ENCODE results near the gene FOXO4.

Gene FOXO4

DNA sequence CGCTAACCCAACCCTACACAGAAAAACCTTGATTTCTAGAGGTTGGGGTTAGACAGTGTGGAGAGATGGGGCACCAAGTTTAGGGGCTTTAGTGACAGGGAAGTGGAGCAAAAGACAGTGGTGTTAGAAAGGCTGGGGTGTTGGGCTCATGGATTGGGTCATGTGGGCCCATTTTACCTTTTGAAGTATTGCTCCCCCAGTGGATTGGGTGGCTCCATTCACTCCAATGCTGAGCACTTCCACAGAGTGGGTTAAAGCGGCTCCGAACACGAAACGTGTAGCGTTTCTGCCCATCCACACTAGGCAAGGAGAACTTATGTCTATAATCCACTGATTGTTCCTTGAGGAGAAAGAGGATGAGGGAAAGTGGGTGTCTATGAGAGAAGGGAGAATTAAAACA, 13.4 kb downstream of the FOXO4 start:
- Histone ChIP-seq H3K4me1 (ENCODE audit: control insufficient read depth, insufficient read depth, low read length, poor library complexity, severe bottlenecking) (peaks cover 64% of the 10 kb centered on the region), H3K27me3 (replicated peaks; ENCODE audit: control insufficient read depth, insufficient read depth, low read length, poor library complexity, severe bottlenecking) (no peaks in the 10 kb centered on the region), H3K9me3 (ENCODE audit: control insufficient read depth, low read length) (no peaks in the 10 kb centered on the region), H3K36me3 (ENCODE audit: control insufficient read depth, insufficient read depth, low read length) (peaks cover 13% of the 10 kb centered on the region), H3K27ac (ENCODE audit: insufficient read depth, low read length, poor library complexity, severe bottlenecking) (peak overlapping the region; percentile 96), H3K4me3 (ENCODE audit: insufficient read depth, low read depth, low read length, poor library complexity, severe bottlenecking) (peak overlapping the region; percentile 61)
- DNase-seq: no peak

DNA sequence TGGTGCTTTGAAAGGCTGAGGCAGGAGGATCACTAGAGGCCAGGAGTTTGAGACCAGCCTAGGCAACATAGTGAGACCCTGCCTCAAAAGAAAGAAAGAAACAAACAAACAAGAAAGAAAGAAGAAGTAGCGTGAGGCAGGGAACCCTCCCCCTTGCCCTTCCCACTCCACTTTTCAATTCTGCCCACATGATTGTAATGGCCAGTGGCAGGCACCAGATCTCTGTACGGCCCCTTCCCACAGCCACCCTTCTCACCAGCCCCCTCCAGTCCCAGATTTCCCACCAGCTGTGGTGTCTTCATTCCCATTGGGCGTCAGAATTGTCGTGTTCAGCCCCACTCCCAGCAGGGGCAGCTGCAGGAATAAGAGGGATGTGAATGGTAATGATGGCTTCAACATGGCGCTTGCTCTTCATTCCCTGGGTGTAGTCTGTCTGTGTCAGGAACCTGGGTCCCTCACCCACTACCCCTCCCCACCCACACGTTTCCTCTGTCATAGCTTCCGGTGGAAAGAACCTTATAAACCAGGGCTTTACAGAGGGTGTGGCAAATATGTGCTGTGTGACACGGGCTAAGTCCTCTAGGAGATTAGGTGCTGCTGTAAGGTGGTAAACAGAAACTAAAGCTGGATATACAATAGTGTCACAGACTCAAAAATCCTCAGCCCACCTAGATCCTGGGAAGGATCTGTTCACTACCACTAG, 15.6 kb downstream of the FOXO4 start, which contains the start of gene IL2RG:
IL2RG (minus strand) TSS at position 437 of the 703 bp plus-strand sequence; CDS start at position 399, 38 bp downstream.
- peak; percentile 70 to 82 (median 77) for DNase-seq
- H3K9me3 ChIP-seq (ENCODE audit: control insufficient read depth, low read length): no peaks in the 10 kb centered on the region
- peak within 1 kb of the TSS; percentile 61 for H3K4me3 ChIP-seq (ENCODE audit: insufficient read depth, low read depth, low read length, poor library complexity, severe bottlenecking)
- H3K27ac ChIP-seq (ENCODE audit: insufficient read depth, low read length, poor library complexity, severe bottlenecking): peak within 1 kb of the TSS; percentile 96
- H3K4me1 ChIP-seq (ENCODE audit: control insufficient read depth, insufficient read depth, low read length, poor library complexity, severe bottlenecking): peaks cover 46% of the 10 kb centered on the region
- no peaks in the 10 kb centered on the region for H3K27me3 ChIP-seq (replicated peaks; ENCODE audit: control insufficient read depth, insufficient read depth, low read length, poor library complexity, severe bottlenecking)
- peaks cover 13% of the 10 kb centered on the region for H3K36me3 ChIP-seq (ENCODE audit: control insufficient read depth, insufficient read depth, low read length)

DNA sequence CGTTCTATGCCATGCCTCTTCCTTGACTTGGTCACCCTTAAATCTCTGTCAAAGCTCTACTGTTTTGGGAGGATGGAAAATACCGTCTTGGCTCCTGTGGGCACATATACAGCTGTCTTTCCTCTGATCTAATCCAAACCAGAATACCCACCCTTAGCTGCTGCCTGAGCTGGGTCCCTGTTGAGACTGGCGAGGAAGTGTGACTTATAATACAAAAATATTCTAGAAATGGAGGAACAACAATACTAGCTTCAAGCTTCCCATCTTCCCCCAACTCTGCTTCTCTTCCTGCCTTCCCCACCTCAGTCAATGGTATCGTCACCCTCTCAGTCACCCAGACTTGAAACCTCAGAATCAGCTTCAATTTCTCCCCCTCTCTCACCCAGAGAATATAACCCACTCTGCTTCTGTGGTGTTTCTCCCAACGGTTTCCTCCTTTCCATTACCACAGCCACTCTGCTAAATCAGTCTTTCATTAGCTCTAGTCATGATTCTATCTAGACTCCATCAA, 16.3 kb downstream of the FOXO4 start:
- H3K4me3 ChIP-seq (ENCODE audit: insufficient read depth, low read depth, low read length, poor library complexity, severe bottlenecking): peak overlapping the region; percentile 61
- H3K4me1 ChIP-seq (ENCODE audit: control insufficient read depth, insufficient read depth, low read length, poor library complexity, severe bottlenecking): peaks cover 42% of the 10 kb centered on the region
- peaks cover 13% of the 10 kb centered on the region for H3K36me3 ChIP-seq (ENCODE audit: control insufficient read depth, insufficient read depth, low read length)
- no peaks in the 10 kb centered on the region for H3K27me3 ChIP-seq (replicated peaks; ENCODE audit: control insufficient read depth, insufficient read depth, low read length, poor library complexity, severe bottlenecking)
- H3K27ac ChIP-seq (ENCODE audit: insufficient read depth, low read length, poor library complexity, severe bottlenecking): peak overlapping the region; percentile 96
- no peaks in the 10 kb centered on the region for H3K9me3 ChIP-seq (ENCODE audit: control insufficient read depth, low read length)
- DNase-seq: peak in 2 of 3 donors; percentile 20 to 41

DNA sequence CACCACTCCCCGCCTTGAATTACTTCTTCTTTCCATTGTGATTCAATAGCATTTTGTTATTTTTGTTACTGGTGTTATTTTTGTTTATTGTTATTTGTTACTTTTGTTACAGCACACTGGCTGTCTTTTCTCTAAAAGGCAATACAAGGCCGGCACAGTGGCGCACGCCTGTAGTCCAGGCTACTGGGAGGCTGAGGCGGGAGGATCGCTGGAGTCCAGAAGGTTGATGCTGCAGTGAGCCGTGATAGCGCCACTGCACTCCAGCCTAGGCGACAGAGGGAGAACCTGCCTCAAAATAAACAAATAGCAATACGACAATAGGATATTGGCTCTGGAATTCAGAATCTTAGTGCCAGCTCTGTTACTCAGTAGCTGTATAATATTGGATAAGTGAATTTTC, 21.7 kb downstream of the FOXO4 start:
- peak overlapping the region; percentile 91 for H3K27ac ChIP-seq (ENCODE audit: insufficient read depth, low read length, poor library complexity, severe bottlenecking)

DNA sequence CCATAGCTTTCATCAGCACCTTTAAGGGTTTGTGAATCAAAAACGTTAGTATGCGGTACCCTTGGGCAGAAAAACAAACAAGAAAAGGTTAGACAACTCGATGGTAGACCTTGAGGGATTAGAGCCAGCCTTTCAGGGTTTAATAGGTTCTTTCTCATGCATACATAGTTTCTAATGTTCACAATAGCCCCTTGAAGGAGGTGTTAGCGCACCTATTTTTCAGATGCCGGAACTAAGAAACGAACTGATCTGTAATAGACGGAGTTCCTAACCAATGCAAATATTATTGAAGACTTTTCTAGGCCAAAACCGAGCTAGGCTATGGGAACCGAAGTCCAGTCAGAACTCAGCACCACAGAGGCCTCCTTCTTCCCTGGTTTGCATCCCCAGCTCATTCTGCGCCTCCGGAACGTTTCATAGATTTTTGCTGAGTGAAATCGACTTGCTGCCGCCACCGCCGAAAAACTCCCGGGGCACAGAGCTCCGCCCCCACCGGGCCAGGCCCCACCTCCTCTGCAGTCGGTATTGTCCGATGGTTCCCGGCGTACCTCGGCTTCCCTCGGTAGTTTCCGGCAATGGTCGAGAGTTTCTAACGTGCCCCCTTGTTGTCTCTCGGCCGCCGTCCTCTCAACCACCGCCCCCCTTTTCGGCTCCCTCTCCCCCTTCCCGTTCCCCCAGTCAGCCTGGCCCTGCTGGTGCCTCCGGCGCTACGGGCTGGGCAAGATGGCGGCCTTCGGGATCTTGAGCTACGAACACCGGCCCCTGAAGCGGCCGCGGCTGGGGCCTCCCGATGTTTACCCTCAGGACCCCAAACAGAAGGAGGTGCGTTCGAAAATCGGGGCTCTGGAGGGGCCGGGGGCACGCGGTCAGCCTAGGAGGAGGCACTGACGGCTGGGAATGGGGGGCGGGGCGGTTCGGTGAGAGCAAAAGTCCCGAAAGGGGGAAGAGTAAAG, 22.7 kb downstream of the FOXO4 start, which contains the start of gene MED12:
MED12 (plus strand) TSS at position 565 of the 953 bp plus-strand sequence; CDS start at position 724, 159 bp downstream.
- H3K27me3 ChIP-seq (replicated peaks; ENCODE audit: control insufficient read depth, insufficient read depth, low read length, poor library complexity, severe bottlenecking): no peaks in the 10 kb centered on the region
- peak within 1 kb of the TSS; percentile 86 for H3K4me3 ChIP-seq (ENCODE audit: insufficient read depth, low read depth, low read length, poor library complexity, severe bottlenecking)
- H3K36me3 ChIP-seq (ENCODE audit: control insufficient read depth, insufficient read depth, low read length): peaks cover 25% of the 10 kb centered on the region
- peaks cover 12% of the 10 kb centered on the region for H3K4me1 ChIP-seq (ENCODE audit: control insufficient read depth, insufficient read depth, low read length, poor library complexity, severe bottlenecking)
- H3K27ac ChIP-seq (ENCODE audit: insufficient read depth, low read length, poor library complexity, severe bottlenecking): peak within 1 kb of the TSS; percentile 91
- DNase-seq: peak; percentile 63 to 70 (median 68)
- H3K9me3 ChIP-seq (ENCODE audit: control insufficient read depth, low read length): no peaks in the 10 kb centered on the region

More for the DNA sequence above, 21.7 kb downstream of the FOXO4 start:
- Histone ChIP-seq H3K4me3 (ENCODE audit: insufficient read depth, low read depth, low read length, poor library complexity, severe bottlenecking) (no peak overlapping the region), H3K27me3 (replicated peaks; ENCODE audit: control insufficient read depth, insufficient read depth, low read length, poor library complexity, severe bottlenecking) (no peaks in the 10 kb centered on the region), H3K9me3 (ENCODE audit: control insufficient read depth, low read length) (no peaks in the 10 kb centered on the region), H3K4me1 (ENCODE audit: control insufficient read depth, insufficient read depth, low read length, poor library complexity, severe bottlenecking) (peaks cover 21% of the 10 kb centered on the region), H3K36me3 (ENCODE audit: control insufficient read depth, insufficient read depth, low read length) (peaks cover 15% of the 10 kb centered on the region)
- DNase-seq: no peak

DNA sequence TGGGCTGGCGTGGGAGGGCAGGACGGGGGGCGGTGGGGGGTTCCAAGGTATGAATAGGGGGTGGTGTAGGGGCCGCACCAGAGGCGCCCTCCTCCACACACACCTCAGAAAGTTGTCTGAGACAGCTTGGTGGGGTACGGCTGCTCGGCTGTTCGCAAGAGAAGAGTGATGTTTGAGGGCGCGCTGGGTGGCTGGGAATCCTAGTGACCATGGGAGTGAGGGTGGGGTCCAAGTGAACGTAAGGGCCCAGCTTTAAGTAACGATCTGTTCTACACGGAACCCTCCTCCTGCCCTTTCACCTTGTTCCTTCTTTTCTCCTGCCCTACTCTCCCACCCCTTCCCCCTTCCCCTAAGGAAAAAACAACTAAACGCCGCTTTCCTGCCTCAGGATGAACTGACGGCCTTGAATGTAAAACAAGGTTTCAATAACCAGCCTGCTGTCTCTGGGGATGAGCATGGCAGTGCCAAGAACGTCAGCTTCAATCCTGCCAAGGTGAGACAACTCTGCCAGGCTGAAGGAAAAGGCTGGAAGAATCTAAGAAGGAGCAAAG, 23.4 kb downstream of the FOXO4 start:
- Histone ChIP-seq H3K9me3 (ENCODE audit: control insufficient read depth, low read length) (no peaks in the 10 kb centered on the region), H3K4me3 (ENCODE audit: insufficient read depth, low read depth, low read length, poor library complexity, severe bottlenecking) (peak overlapping the region; percentile 86), H3K27ac (ENCODE audit: insufficient read depth, low read length, poor library complexity, severe bottlenecking) (peak overlapping the region; percentile 91), H3K36me3 (ENCODE audit: control insufficient read depth, insufficient read depth, low read length) (peaks cover 26% of the 10 kb centered on the region), H3K27me3 (replicated peaks; ENCODE audit: control insufficient read depth, insufficient read depth, low read length, poor library complexity, severe bottlenecking) (no peaks in the 10 kb centered on the region), H3K4me1 (ENCODE audit: control insufficient read depth, insufficient read depth, low read length, poor library complexity, severe bottlenecking) (peaks cover 7% of the 10 kb centered on the region)
- no peak for DNase-seq

DNA sequence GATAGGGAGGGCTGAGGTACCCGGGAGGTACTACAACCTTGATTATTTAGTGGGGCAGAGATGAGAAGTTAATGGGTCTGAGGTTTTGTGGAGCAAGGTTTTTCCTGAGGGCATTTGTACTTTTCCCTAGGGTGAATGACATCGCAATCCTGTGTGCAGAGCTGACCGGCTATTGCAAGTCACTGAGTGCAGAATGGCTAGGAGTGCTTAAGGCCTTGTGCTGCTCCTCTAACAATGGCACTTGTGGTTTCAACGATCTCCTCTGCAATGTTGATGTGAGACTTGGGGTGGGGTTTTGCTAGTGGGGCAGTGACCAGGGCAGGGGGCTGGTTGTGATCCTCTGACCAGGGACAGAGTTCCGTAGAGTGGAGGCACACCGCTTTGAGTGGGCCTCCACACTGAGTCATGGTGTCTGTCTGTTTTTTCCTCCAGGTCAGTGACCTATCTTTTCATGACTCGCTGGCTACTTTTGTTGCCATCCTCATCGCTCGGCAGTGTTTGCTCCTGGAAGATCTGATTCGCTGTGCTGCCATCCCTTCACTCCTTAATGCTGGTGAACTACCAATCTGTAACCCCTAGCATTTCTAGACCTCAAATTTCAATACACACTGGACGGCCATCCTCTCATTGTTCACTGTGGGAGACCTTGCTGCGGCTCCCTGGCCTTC, 32.6 kb downstream of the FOXO4 start:
- peaks cover 8% of the 10 kb centered on the region for H3K4me1 ChIP-seq (ENCODE audit: control insufficient read depth, insufficient read depth, low read length, poor library complexity, severe bottlenecking)

DNA sequence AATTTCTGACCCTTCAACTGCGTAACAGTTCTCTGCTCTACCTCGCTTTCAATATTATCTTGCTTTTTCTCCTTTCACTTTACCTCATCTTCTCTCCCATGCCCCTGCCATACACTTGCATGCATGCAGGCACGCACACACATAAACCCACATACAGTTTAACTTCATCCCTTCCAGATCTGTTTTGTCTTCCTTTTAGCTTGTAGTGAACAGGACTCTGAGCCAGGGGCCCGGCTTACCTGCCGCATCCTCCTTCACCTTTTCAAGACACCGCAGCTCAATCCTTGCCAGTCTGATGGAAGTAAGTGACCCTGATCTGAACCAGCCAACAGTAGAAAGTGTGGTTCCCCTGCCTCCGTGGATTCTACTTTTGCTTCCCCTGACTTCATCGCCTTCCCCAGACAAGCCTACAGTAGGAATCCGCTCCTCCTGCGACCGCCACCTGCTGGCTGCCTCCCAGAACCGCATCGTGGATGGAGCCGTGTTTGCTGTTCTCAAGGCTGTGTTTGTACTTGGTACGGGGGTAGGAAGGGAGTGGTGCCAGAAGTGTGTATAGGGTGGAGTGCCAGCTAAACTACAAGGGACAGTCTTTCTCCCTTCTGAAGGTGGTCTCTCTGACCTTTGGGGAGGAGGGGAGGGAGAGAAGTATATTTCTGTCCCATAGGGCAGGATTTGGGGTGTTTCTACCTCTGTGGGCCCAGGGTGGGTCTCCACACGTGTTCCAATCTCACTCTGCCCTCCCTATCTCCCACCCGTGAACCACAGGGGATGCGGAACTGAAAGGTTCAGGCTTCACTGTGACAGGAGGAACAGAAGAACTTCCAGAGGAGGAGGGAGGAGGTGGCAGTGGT, 33.5 kb downstream of the FOXO4 start:
- Histone ChIP-seq H3K36me3 (ENCODE audit: control insufficient read depth, insufficient read depth, low read length) (peaks cover 44% of the 10 kb centered on the region), H3K27ac (ENCODE audit: insufficient read depth, low read length, poor library complexity, severe bottlenecking) (no peak overlapping the region), H3K4me3 (ENCODE audit: insufficient read depth, low read depth, low read length, poor library complexity, severe bottlenecking) (no peak overlapping the region), H3K4me1 (ENCODE audit: control insufficient read depth, insufficient read depth, low read length, poor library complexity, severe bottlenecking) (peaks cover 8% of the 10 kb centered on the region), H3K9me3 (ENCODE audit: control insufficient read depth, low read length) (no peaks in the 10 kb centered on the region), H3K27me3 (replicated peaks; ENCODE audit: control insufficient read depth, insufficient read depth, low read length, poor library complexity, severe bottlenecking) (no peaks in the 10 kb centered on the region)
- DNase-seq: peak; percentile 57 to 63 (median 62)

More for the DNA sequence above, 32.6 kb downstream of the FOXO4 start:
- Histone ChIP-seq H3K27ac (ENCODE audit: insufficient read depth, low read length, poor library complexity, severe bottlenecking) (no peak overlapping the region), H3K36me3 (ENCODE audit: control insufficient read depth, insufficient read depth, low read length) (peaks cover 44% of the 10 kb centered on the region), H3K4me3 (ENCODE audit: insufficient read depth, low read depth, low read length, poor library complexity, severe bottlenecking) (no peak overlapping the region), H3K9me3 (ENCODE audit: control insufficient read depth, low read length) (no peaks in the 10 kb centered on the region), H3K27me3 (replicated peaks; ENCODE audit: control insufficient read depth, insufficient read depth, low read length, poor library complexity, severe bottlenecking) (no peaks in the 10 kb centered on the region)
- DNase-seq: no peak

Measured in effector memory CD4-positive, alpha-beta T cell (primary cell).